HepG2 (cell line): ENCODE data around the gene PATZ1. TPM values are rescaled to one million over a fixed set of nuclear protein-coding genes. Genes with fewer than 3 reads are reported as not detected.

Experiments
- IKZF4 ChIP-seq: sonication (generic); formaldehyde crosslinking; IDR thresholded peaks from 2 replicates; pipeline ENCODE4 v1.5.1; 2020; ENCODE audit warnings: borderline replicate concordance, mild to moderate bottlenecking, low read depth, missing genetic modification reagents; ENCODE audit errors: not compliant biosample characterization
- REPIN1 ChIP-seq: sonication (generic); formaldehyde crosslinking; IDR thresholded peaks from 2 replicates; pipeline ENCODE4 v1.8.0; 2022; ENCODE audit warnings: missing genetic modification reagents, low read depth, mild to moderate bottlenecking, borderline replicate concordance
- TARDBP ChIP-seq: sonication (generic); formaldehyde crosslinking; IDR thresholded peaks from 2 replicates; pipeline ENCODE4 v1.8.0; 2022; ENCODE audit warnings: mild to moderate bottlenecking, missing genetic modification reagents
- TCF7L2 ChIP-seq: IDR thresholded peaks from 2 replicates; pipeline ENCODE4 v1.6.1; 2011; ENCODE audit warnings: mild to moderate bottlenecking, low read depth, low read length, moderate library complexity
- WIZ ChIP-seq: sonication (generic); formaldehyde crosslinking; IDR thresholded peaks from 2 replicates; pipeline ENCODE4 v1.5.1; 2020; ENCODE audit warnings: mild to moderate bottlenecking, missing genetic modification reagents
- ZBTB7B ChIP-seq: sonication (generic); formaldehyde crosslinking; IDR thresholded peaks from 2 replicates; pipeline ENCODE4 v1.4.0; 2020; ENCODE audit warnings: missing genetic modification reagents
- ZFP90 ChIP-seq: sonication (generic); formaldehyde crosslinking; IDR thresholded peaks from 2 replicates; pipeline ENCODE4 v1.8.0; 2022; ENCODE audit warnings: missing genetic modification reagents, mild to moderate bottlenecking, inconsistent platforms, borderline replicate concordance
- ZFY ChIP-seq: sonication (generic); formaldehyde crosslinking; IDR thresholded peaks from 2 replicates; pipeline ENCODE4 v1.4.0; 2020; ENCODE audit warnings: missing genetic modification reagents
- ZNF713 ChIP-seq: sonication (generic); formaldehyde crosslinking; IDR thresholded peaks from 2 replicates; pipeline ENCODE4 v1.4.0; 2020; ENCODE audit warnings: mild to moderate bottlenecking, missing genetic modification reagents
- ZNF772 ChIP-seq: sonication (generic); formaldehyde crosslinking; IDR thresholded peaks from 2 replicates; pipeline ENCODE4 v1.5.0; 2020; ENCODE audit warnings: mild to moderate bottlenecking, missing genetic modification reagents
- polyA plus RNA-seq, 8 experiments: library from polyadenylated mRNA; depleted of rRNA in 3 of 8; stranded (reverse) in 7 of 8; unstranded in 1 of 8; fragments of >200 nt; fragmentation: Illumina TruSeq in 4 of 8; extraction: Trizol in 4 of 8; gene quantifications; 2 replicates each; pipeline versions ENCODE4 v1.2.1 to v1.2.3, GENCODE V29; 2011 to 2016; ENCODE audit warnings: low read depth in 4 of 8, missing spikeins in 1 of 8, mixed read lengths in 1 of 8; ENCODE audit not compliant: insufficient read depth in 1 of 8
- total RNA-seq, 5 experiments: library from RNA; depleted of rRNA; stranded (reverse); fragments of >200 nt; fragmentation: Illumina TruSeq; extraction: Trizol; gene quantifications; 2 replicates each; pipeline ENCODE4 v1.2.3, GENCODE V29; 2016; ENCODE audit warnings: low read depth in 1 of 5
- TF ChIP-seq, protein P1 (sequence below): sonication (generic); formaldehyde crosslinking; IDR thresholded peaks from 2 replicates; pipeline ENCODE4 v1.4.0; 2020; ENCODE audit warnings: mild to moderate bottlenecking, missing genetic modification reagents
- TF ChIP-seq, protein P2 (sequence below): sonication (generic); formaldehyde crosslinking; IDR thresholded peaks from 2 replicates; pipeline ENCODE4 v1.9.0; 2021; ENCODE audit warnings: missing genetic modification reagents, borderline replicate concordance
- TF ChIP-seq, protein P3 (sequence below): sonication (generic); formaldehyde crosslinking; IDR thresholded peaks from 2 replicates; pipeline ENCODE4 v1.4.0; 2020; ENCODE audit warnings: mild to moderate bottlenecking, missing genetic modification reagents
- TF ChIP-seq, protein P4 (sequence below): IDR thresholded peaks from 2 replicates; pipeline ENCODE4 v1.6.1; 2018; ENCODE audit warnings: missing genetic modification reagents
- TF ChIP-seq, protein P5 (sequence below): sonication (generic); formaldehyde crosslinking; IDR thresholded peaks from 2 replicates; pipeline ENCODE4 v1.5.1; 2020; ENCODE audit warnings: mild to moderate bottlenecking, missing genetic modification reagents
- TF ChIP-seq, protein P6 (sequence below), 2 experiments: sonication (generic) in 1 of 2; formaldehyde crosslinking in 1 of 2; IDR thresholded peaks; 2 replicates each; pipeline versions ENCODE4 v1.5.1 to v1.6.1; 2011 to 2020; ENCODE audit warnings: borderline replicate concordance in 1 of 2, low read depth in 1 of 2, low read length in 1 of 2, mild to moderate bottlenecking in 1 of 2, missing genetic modification reagents in 1 of 2, moderate library complexity in 1 of 2

PATZ1 gene
- total and polyA plus RNA-seq, 2 of the 13 experiments (the other 11 are each of a cell fraction or from before 2014, with no cell fraction given), result 24.9 to 30.5 TPM

DNA sequence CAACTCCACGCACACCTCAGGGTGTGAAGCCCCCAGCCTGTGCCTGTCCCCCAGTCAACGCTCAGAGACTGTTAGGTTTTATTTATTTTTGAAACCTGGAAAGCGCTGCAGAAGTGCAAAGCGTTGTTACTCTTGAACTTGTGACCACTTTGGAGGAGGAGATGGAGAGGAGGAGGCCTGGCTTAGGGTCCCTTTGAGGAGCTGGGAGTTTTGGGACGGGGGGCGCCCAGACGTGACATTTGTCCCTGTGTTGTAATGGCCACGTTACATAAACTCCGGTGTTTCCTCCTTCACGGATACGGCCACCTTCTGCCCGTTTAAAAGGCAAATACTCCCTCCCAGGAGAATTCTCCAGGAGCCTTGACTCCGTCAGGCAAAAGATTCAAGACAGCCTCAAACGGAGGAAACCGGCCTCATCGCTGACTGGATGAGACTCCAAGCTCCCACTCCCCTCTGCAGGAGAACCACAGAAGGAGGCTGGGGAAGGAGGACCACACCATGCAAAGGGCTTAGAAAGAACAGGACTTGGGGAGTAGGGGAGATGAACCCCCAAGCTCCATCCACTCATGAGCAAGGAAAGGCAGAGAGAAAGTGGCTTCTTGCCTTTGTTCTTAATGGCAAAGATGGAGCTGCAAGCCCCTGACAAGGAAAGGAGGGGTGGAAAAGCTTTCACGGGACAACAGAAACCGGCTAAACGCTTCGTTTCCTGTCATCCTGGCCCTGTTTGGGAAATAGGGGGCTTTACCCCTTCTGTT is 54.5 kb downstream of the PATZ1 start (continued):
- no peak for TF ChIP-seq IKZF4 (CRISPR knock-in tag)
- no peak for TF ChIP-seq ZNF713 (CRISPR knock-in tag)
- TF ChIP-seq ZNF772 (CRISPR knock-in tag), result no peak
- TF ChIP-seq, protein P1, sequence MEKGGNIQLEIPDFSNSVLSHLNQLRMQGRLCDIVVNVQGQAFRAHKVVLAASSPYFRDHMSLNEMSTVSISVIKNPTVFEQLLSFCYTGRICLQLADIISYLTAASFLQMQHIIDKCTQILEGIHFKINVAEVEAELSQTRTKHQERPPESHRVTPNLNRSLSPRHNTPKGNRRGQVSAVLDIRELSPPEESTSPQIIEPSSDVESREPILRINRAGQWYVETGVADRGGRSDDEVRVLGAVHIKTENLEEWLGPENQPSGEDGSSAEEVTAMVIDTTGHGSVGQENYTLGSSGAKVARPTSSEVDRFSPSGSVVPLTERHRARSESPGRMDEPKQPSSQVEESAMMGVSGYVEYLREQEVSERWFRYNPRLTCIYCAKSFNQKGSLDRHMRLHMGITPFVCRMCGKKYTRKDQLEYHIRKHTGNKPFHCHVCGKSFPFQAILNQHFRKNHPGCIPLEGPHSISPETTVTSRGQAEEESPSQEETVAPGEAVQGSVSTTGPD (CRISPR knock-in tag), result no peak
- TF ChIP-seq TCF7L2, result no peak
- TF ChIP-seq, protein P2, sequence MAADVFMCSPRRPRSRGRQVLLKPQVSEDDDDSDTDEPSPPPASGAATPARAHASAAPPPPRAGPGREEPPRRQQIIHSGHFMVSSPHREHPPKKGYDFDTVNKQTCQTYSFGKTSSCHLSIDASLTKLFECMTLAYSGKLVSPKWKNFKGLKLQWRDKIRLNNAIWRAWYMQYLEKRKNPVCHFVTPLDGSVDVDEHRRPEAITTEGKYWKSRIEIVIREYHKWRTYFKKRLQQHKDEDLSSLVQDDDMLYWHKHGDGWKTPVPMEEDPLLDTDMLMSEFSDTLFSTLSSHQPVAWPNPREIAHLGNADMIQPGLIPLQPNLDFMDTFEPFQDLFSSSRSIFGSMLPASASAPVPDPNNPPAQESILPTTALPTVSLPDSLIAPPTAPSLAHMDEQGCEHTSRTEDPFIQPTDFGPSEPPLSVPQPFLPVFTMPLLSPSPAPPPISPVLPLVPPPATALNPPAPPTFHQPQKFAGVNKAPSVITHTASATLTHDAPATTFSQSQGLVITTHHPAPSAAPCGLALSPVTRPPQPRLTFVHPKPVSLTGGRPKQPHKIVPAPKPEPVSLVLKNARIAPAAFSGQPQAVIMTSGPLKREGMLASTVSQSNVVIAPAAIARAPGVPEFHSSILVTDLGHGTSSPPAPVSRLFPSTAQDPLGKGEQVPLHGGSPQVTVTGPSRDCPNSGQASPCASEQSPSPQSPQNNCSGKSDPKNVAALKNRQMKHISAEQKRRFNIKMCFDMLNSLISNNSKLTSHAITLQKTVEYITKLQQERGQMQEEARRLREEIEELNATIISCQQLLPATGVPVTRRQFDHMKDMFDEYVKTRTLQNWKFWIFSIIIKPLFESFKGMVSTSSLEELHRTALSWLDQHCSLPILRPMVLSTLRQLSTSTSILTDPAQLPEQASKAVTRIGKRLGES (CRISPR knock-in tag), result no peak
- no peak for TF ChIP-seq TARDBP (CRISPR knock-in tag)
- 0 out of 2 replicates have a peak, but pooled peaks have one; percentile 28 for TF ChIP-seq WIZ (CRISPR knock-in tag)
- no peak for TF ChIP-seq ZBTB7B (CRISPR knock-in tag)
- TF ChIP-seq, protein P3, sequence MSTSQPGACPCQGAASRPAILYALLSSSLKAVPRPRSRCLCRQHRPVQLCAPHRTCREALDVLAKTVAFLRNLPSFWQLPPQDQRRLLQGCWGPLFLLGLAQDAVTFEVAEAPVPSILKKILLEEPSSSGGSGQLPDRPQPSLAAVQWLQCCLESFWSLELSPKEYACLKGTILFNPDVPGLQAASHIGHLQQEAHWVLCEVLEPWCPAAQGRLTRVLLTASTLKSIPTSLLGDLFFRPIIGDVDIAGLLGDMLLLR (CRISPR knock-in tag), result no peak
- no peak for TF ChIP-seq ZFP90 (CRISPR knock-in tag)
- TF ChIP-seq, protein P4, sequence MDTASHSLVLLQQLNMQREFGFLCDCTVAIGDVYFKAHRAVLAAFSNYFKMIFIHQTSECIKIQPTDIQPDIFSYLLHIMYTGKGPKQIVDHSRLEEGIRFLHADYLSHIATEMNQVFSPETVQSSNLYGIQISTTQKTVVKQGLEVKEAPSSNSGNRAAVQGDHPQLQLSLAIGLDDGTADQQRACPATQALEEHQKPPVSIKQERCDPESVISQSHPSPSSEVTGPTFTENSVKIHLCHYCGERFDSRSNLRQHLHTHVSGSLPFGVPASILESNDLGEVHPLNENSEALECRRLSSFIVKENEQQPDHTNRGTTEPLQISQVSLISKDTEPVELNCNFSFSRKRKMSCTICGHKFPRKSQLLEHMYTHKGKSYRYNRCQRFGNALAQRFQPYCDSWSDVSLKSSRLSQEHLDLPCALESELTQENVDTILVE (CRISPR knock-in tag), result no peak
- TF ChIP-seq, protein P5, sequence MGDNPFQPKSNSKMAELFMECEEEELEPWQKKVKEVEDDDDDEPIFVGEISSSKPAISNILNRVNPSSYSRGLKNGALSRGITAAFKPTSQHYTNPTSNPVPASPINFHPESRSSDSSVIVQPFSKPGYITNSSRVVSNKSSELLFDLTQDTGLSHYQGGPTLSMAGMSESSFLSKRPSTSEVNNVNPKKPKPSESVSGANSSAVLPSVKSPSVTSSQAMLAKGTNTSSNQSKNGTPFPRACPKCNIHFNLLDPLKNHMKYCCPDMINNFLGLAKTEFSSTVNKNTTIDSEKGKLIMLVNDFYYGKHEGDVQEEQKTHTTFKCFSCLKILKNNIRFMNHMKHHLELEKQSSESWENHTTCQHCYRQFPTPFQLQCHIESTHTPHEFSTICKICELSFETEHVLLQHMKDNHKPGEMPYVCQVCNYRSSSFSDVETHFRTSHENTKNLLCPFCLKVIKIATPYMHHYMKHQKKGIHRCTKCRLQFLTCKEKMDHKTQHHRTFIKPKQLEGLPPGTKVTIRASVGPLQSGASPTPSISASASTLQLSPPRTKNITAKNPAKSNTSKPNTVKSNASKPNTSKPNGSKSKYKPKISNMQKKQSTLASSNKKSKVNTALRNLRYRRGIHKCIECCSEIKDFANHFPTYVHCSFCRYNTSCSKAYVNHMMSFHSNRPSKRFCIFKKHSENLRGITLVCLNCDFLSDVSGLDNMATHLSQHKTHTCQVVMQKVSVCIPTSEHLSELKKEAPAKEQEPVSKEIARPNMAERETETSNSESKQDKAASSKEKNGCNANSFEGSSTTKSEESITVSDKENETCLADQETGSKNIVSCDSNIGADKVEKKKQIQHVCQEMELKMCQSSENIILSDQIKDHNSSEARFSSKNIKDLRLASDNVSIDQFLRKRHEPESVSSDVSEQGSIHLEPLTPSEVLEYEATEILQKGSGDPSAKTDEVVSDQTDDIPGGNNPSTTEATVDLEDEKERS (CRISPR knock-in tag), result peak; percentile 68; the same call in 1 of the 2 replicates
- TF ChIP-seq, protein P6, sequence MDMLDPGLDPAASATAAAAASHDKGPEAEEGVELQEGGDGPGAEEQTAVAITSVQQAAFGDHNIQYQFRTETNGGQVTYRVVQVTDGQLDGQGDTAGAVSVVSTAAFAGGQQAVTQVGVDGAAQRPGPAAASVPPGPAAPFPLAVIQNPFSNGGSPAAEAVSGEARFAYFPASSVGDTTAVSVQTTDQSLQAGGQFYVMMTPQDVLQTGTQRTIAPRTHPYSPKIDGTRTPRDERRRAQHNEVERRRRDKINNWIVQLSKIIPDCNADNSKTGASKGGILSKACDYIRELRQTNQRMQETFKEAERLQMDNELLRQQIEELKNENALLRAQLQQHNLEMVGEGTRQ (IDR thresholded peaks at IDR 0.05; ENCODE audit: low read depth, low read length), result no peak
- TF ChIP-seq, protein P6 (CRISPR knock-in tag; IDR thresholded peaks at IDR 0.05; ENCODE audit: borderline replicate concordance), result no peak
- 0 out of 2 replicates have a peak, but pooled peaks have one; percentile 24 for TF ChIP-seq ZFY (CRISPR knock-in tag)
- no peak for TF ChIP-seq REPIN1 (CRISPR knock-in tag)
